Stimulated activated CD4-positive, alpha-beta T cell treated with anti-CD3 and anti-CD28 coated beads, Interleukin-2, amount 100 ng/mL, for 4 hours (primary cell): ENCODE data around the gene ACBD6.
"Not testable (repeated sequence)": the region's sequence is repeated elsewhere in the genome, so short reads cannot be mapped to it uniquely, and the experiment has no call there.

Source experiments
- DNase-seq: peaks from one replicate; pipeline ENCODE4 v3.0.0-alpha.2; 2020; ENCODE audit warnings: low read depth

The ACBD6 gene, protein sequence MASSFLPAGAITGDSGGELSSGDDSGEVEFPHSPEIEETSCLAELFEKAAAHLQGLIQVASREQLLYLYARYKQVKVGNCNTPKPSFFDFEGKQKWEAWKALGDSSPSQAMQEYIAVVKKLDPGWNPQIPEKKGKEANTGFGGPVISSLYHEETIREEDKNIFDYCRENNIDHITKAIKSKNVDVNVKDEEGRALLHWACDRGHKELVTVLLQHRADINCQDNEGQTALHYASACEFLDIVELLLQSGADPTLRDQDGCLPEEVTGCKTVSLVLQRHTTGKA

GRCh38 chr1:180502361-180503279, at the start of gene ACBD6:
Gene ACBD6 (minus strand): TSS chr1:180502577. CDS start chr1:180502266, 311 bp downstream.
- DNase-seq, result peak; percentile 82

GRCh38 chr1:180551997-180552396, 49.6 kb upstream of the ACBD6 start:
- no peak for DNase-seq

DNA sequence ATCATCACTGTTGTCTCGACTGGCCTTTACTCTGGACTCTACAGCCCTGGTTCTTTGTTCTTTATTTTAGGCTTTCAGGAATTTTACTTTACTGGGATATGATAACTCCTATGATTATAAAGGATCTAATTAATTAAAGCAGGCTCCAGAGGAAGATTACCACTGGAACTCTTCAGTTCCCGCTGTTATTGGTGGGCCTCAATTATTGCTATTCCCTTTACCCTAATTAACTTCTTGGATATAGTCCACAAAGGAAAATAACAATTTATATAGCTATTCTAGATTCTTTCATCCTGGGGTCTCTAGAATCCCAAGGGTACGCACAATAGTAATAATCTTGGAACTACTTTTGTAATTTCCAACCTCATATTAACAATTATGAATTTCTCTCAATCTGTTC, 47.9 kb upstream of the ACBD6 start:
- DNase-seq, result no peak

- DNase-seq, result not testable (repeated sequence)
Measured at GRCh38 chr1:180549770-180550169, 47.4 kb upstream of the ACBD6 start.

GRCh38 chr1:180548686-180549317, 46.4 kb upstream of the ACBD6 start:
- no peak for DNase-seq

- no peak for DNase-seq
Measured at GRCh38 chr1:180545991-180546390, 43.6 kb upstream of the ACBD6 start.

GRCh38 chr1:180544050-180544449, 41.7 kb upstream of the ACBD6 start:
- DNase-seq, result no peak

DNA sequence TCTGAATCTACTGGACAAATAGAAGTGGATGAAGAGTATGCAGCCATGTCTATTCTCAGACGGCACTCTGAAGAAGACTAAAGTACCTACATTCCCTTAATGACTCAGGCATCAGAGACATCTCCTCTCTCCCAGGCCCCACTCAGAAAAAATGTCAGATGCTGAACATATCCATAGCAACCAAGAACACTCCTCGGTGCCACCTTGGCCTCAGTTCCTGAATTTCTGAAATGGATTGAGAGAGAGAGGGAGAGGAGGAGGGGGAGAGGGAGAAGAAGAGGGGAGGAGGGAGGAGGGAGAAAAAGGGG, 40.4 kb upstream of the ACBD6 start:
- no peak for DNase-seq

GRCh38 chr1:180542113-180542837, 39.9 kb upstream of the ACBD6 start:
- no peak for DNase-seq

DNA sequence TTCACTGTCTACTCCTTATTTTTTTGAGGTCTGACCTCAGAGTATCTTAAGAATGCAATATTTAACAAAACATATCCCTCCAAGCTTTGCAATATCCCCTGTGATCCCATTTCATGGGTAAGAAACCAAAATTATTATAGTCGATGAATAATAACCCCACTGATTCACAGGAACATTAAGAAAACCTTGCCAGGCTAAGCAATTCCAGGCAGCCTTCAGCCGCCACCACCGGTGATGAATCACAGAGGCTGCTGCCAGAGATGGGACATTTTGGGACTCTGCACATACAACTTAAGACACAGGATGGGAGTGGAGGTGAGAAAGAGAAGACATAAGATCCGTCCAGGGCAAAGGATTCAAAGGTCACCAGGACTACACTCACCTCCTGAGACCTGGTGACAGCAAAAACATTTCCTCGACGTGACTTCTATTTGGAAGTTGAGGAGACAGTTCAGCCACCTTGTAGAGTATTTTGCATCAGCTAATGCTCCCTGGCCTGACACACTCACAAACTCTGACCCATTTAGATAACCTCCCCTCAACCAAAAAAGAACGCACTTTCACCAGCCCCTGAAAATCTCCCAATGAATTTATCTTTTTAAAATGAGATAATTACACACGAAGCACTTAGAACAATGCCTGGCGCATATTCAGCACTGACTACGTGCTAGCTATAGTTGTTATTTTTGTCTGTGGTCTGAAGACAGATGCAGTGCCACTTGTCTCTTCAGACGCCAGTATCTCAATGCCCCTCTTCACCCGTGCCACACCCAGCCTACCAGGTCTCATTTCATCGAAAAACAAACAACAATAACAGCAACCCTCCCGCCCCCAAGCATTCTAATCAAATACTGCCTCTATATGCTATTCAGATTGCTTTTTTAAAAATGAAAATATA, 38.6 kb upstream of the ACBD6 start:
- DNase-seq, result no peak

DNA sequence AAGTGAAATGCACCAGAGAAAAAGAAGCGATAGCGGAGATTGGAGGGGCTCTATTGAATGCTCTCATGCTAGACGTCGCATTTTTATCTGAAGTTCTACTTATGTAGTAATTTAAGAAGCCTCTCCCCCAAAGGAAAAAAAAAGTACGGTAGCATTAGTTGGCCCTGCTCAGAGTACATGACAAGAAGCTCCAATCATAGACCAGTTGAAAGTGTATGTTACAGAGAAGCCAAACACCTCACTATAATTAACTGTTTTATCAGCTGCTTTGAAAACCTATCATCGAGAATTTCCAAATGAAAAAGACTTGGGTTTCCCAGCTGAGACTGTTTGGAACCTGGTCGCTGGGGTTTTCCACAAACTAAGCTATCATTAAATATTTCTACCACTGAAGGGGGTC, 36.8 kb upstream of the ACBD6 start:
- DNase-seq, result no peak

DNA sequence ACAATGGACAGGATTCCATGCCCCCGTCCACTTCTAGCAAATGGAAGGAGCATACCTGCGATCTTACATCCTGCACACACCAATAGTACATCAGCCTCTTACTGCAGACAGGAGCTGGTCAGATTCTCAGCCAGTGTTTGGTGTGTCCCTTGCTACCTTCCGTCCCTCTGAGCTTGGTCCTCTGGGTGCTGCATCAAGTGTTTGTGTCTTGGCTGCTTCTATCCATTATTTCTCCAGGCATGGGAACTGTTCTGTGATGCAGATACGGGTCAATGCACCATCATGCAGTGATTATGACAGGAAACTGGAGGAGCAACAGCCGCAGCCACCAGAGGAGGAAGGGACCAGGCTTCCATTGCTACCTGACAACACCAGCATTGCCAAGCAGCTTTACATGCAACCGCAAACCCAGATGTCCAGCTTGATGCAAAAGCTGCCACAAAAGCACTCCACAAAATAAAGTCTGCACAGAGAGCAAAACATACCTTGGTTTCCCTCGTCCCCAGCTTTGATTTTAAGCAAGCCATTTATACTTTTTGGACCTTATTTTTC, 34.5 kb upstream of the ACBD6 start:
- no peak for DNase-seq

- DNase-seq, result no peak
Measured at GRCh38 chr1:180535418-180535999, 33.1 kb upstream of the ACBD6 start.

GRCh38 chr1:180534214-180534613, 31.8 kb upstream of the ACBD6 start:
- no peak for DNase-seq

- DNase-seq, result peak; percentile 37
Measured at GRCh38 chr1:180533266-180533987, 31.1 kb upstream of the ACBD6 start.

DNA sequence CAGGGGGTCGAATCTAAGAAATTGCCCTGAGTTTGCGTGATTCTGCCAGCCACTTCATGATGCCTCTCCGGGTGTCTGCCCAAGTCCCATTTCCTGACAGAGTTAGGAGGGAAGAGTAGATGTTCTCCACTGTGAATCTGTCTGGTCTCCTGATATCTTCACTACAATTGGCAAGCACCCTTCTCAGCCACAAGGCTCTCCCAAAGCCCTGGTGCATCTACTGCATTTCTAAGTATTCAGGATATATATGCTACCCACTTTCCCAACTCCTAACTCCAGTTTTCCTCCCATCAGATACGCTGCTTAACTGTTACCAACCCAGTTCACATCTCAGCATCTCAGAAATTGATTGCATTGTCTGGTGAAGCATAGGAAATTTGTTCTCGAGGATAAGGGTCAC, 30.5 kb upstream of the ACBD6 start:
- no peak for DNase-seq

DNA sequence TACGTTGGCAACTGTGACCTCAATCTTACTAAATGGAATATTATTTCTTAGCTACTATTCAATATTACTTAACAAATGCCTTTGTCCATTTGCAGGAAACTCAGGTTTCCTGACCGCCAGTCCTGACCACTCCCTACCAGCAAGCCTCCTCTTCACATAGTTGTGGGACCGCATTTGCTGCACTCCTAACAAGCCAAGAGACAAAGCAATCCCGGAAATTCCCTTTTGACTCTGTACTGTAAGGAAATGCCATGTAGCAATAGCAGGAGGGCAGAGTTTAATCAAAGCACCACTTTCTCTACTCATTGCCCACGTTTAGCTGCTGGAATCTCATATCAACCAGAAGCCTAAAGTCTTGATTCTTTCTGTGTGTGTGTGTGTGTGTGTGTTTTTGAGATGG, 28.1 kb upstream of the ACBD6 start:
- no peak for DNase-seq

GRCh38 chr1:180528868-180529470, 26.6 kb upstream of the ACBD6 start:
- DNase-seq, result no peak

DNA sequence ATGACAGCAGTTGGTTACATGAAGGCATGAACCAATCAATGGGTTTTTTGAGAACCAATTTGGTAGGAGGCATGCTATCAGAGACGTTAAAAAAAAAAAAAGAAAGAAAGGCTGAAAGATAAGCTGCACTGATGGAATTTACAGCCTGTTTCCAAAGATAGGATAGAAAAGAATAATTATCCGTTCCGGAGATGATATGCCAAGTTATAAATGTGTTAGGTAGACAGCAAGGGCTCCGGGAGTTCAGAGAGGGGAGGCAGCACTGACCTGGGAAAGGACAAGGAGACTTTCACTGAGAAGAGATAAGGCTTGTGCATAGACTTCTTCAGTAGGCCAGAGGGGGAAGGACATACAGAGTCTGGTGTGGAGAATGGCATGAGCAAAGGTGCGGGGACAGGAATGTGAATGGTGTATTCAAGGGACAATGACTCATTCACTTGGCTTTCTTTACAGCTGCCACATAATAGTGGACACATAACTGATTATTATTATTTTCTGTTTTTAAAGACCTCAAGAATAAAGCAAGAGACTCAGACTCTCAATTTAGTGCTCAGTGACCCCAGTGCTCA, 24.8 kb upstream of the ACBD6 start:
- no peak for DNase-seq
